MM.1S (cell line): Measurements from ENCODE around the gene PARD6G.

Experiments used
- DNase-seq: peaks from one replicate; pipeline ENCODE4 v3.0.0-alpha.2; 2015
- H2AFZ ChIP-seq: fragments of 300-600 bp; sonication (generic); 2 replicates; pipeline ENCODE4 v1.6.0; 2016; ENCODE audit warnings: antibody characterized with exemption, low read length
- H3F3A ChIP-seq: fragments of 300-600 bp; sonication (generic); 2 replicates; pipeline ENCODE4 v1.6.1; 2016; ENCODE audit warnings: mild to moderate bottlenecking, antibody characterized with exemption, low read length, moderate library complexity, mixed read lengths; ENCODE audit not compliant: insufficient read depth
- H3K27ac ChIP-seq: fragments of 300-600 bp; sonication (generic); 2 replicates; pipeline ENCODE4 v1.5.1; 2016; ENCODE audit warnings: mild to moderate bottlenecking, low read length
- H3K27me3 ChIP-seq: fragments of 300-600 bp; sonication (generic); replicated peaks from 2 replicates; pipeline ENCODE4 v1.6.0; 2016; ENCODE audit warnings: low read length; ENCODE audit not compliant: insufficient read depth
- H3K36me3 ChIP-seq: fragments of 300-600 bp; sonication (generic); replicated peaks from 2 replicates; pipeline ENCODE4 v1.6.1; 2016; ENCODE audit warnings: mild to moderate bottlenecking, low read length, mixed read lengths; ENCODE audit not compliant: insufficient read depth
- H3K4me1 ChIP-seq: fragments of 300-600 bp; sonication (generic); 2 replicates; pipeline ENCODE4 v1.6.1; 2016; ENCODE audit warnings: low read length, mixed read lengths
- H3K4me2 ChIP-seq: fragments of 300-600 bp; sonication (generic); 2 replicates; pipeline ENCODE4 v1.6.0; 2016; ENCODE audit warnings: low read depth, low read length
- H3K4me3 ChIP-seq: fragments of 300-600 bp; sonication (generic); 2 replicates; pipeline ENCODE4 v1.5.1; 2016; ENCODE audit warnings: low read length, mixed read lengths
- H3K79me2 ChIP-seq: fragments of 300-600 bp; sonication (generic); 2 replicates; pipeline ENCODE4 v1.6.1; 2016; ENCODE audit warnings: mixed run types, low read length, mixed read lengths
- H3K9ac ChIP-seq: fragments of 300-600 bp; sonication (generic); 2 replicates; pipeline ENCODE4 v1.6.1; 2016; ENCODE audit warnings: low read length, mixed read lengths
- H3K9me2 ChIP-seq: fragments of 300-600 bp; sonication (generic); replicated peaks from 2 replicates; pipeline ENCODE4 v1.6.1; 2016; ENCODE audit warnings: mild to moderate bottlenecking, low read length, mixed read lengths; ENCODE audit not compliant: insufficient read depth
- H3K9me3 ChIP-seq: fragments of 300-600 bp; sonication (generic); replicated peaks from 2 replicates; pipeline ENCODE4 v1.6.1; 2016; ENCODE audit warnings: mild to moderate bottlenecking, low read length, mixed read lengths; ENCODE audit not compliant: insufficient read depth
- H4K20me1 ChIP-seq: fragments of 300-600 bp; sonication (generic); 2 replicates; pipeline ENCODE4 v1.6.1; 2016; ENCODE audit warnings: mild to moderate bottlenecking, low read length, moderate library complexity, mixed read lengths; ENCODE audit not compliant: insufficient read depth
- CTCF ChIP-seq: fragments of 300-600 bp; sonication (generic); IDR thresholded peaks from 2 replicates; pipeline ENCODE4 v1.5.1; 2016; ENCODE audit warnings: antibody characterized with exemption, low read length, mixed read lengths
- EZH2 ChIP-seq: fragments of 300-600 bp; sonication (generic); optimal IDR thresholded peaks from 2 replicates; pipeline ENCODE3; 2017; ENCODE audit warnings: low read depth, mild to moderate bottlenecking, antibody characterized with exemption, low read length, mixed read lengths
- EZH2phosphoT487 ChIP-seq: fragments of 300-600 bp; sonication (generic); IDR thresholded peaks from 2 replicates; pipeline ENCODE4 v1.6.1; 2018; ENCODE audit warnings: antibody characterized with exemption, low read length

PARD6G gene

GRCh38 chr18:80133124-80133523 lies 114.2 kb downstream of the PARD6G start:
- no peaks in the 10 kb centered on the region for H3K36me3 ChIP-seq
- H3K9me3 ChIP-seq = no peaks in the 10 kb centered on the region
- no peak overlapping the region for H3K9ac ChIP-seq
- H4K20me1 ChIP-seq = no peaks in the 10 kb centered on the region
- H3K4me1 ChIP-seq = no peaks in the 10 kb centered on the region
- no peaks in the 10 kb centered on the region for H3K9me2 ChIP-seq
- no peak overlapping the region for H3K4me3 ChIP-seq
- no peaks in the 10 kb centered on the region for H3F3A ChIP-seq
- no peak for DNase-seq
- H3K27ac ChIP-seq = no peak overlapping the region
- no peak overlapping the region for H2AFZ ChIP-seq
- TF ChIP-seq CTCF (no peak), EZH2phosphoT487 (no peak), EZH2 (no peak)
- H3K79me2 ChIP-seq = peaks cover 7% of the 10 kb centered on the region; the same call in 1 of the 2 replicates
- H3K4me2 ChIP-seq = no peak overlapping the region
- H3K27me3 ChIP-seq = no peaks in the 10 kb centered on the region

GRCh38 chr18:80132180-80132812 lies 115.0 kb downstream of the PARD6G start:
- no peaks in the 10 kb centered on the region for H3K4me1 ChIP-seq
- no peaks in the 10 kb centered on the region for H3K9me2 ChIP-seq
- H3F3A ChIP-seq = no peaks in the 10 kb centered on the region
- no peak overlapping the region for H3K4me3 ChIP-seq
- H3K27me3 ChIP-seq = no peaks in the 10 kb centered on the region
- peaks cover 14% of the 10 kb centered on the region; the same call in 1 of the 2 replicates for H3K79me2 ChIP-seq
- no peaks in the 10 kb centered on the region for H3K36me3 ChIP-seq
- H3K27ac ChIP-seq = no peak overlapping the region
- H3K9me3 ChIP-seq = no peaks in the 10 kb centered on the region
- H4K20me1 ChIP-seq = no peaks in the 10 kb centered on the region
- no peak overlapping the region for H3K4me2 ChIP-seq
- H3K9ac ChIP-seq = no peak overlapping the region
- DNase-seq = no peak
- H2AFZ ChIP-seq = no peak overlapping the region
- TF ChIP-seq EZH2phosphoT487 (no peak), CTCF (no peak), EZH2 (no peak)

- Histone ChIP-seq H2AFZ (no peak overlapping the region), H3F3A (no peaks in the 10 kb centered on the region), H4K20me1 (no peaks in the 10 kb centered on the region), H3K9me2 (no peaks in the 10 kb centered on the region), H3K27ac (no peak overlapping the region), H3K4me2 (no peak overlapping the region), H3K4me1 (no peaks in the 10 kb centered on the region), H3K27me3 (no peaks in the 10 kb centered on the region), H3K9ac (no peak overlapping the region), H3K79me2 (peaks cover 15% of the 10 kb centered on the region; the same call in 1 of the 2 replicates), H3K4me3 (no peak overlapping the region), H3K36me3 (no peaks in the 10 kb centered on the region), H3K9me3 (no peaks in the 10 kb centered on the region)
- TF ChIP-seq EZH2 = no peak
- no peak for TF ChIP-seq CTCF
- no peak for TF ChIP-seq EZH2phosphoT487
- DNase-seq = no peak
Measured at GRCh38 chr18:80130555-80130954, 116.8 kb downstream of the PARD6G start.
